Activated CD4-positive, alpha-beta T cell treated with anti-CD3 and anti-CD28 coated beads, Interleukin-2, amount 50 U/mL, for 1 hour (primary cell): ENCODE results near the gene PTDSS2.

ENCODE experiments used
- DNase-seq: peaks from one replicate; pipeline ENCODE4 v3.0.0-alpha.2; 2020

The PTDSS2 gene

DNA sequence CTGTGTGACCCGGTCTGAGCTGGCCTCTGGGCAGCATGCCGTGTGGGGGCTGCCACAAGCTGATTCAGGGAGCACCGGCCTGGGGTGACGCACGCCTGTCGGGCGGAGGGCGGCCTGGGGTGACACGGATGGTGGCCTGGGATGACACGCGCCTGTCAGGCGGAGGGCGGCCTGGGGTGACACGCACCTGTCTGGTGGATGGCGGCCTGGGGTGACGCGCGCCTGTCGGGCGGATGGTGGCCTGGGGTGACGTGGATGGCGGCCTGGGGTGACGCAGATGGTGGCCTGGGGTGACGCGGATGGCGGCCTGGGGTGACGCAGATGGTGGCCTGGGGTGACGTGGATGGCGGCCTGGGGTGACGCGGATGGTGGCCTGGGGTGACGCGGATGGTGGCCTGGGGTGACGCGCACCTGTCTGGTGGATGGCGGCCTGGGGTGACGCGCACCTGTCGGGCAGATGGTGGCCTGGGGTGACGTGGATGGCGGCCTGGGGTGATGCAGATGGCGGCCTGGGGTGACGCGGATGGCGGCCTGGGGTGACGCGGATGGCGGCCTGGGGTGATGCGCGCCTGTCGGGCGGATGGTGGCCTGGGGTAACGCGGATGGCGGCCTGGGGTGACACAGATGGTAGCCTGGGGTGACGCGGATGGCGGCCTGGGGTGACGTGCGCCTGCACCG lies 21.5 kb downstream of the PTDSS2 start:
- DNase-seq: no peak

DNA sequence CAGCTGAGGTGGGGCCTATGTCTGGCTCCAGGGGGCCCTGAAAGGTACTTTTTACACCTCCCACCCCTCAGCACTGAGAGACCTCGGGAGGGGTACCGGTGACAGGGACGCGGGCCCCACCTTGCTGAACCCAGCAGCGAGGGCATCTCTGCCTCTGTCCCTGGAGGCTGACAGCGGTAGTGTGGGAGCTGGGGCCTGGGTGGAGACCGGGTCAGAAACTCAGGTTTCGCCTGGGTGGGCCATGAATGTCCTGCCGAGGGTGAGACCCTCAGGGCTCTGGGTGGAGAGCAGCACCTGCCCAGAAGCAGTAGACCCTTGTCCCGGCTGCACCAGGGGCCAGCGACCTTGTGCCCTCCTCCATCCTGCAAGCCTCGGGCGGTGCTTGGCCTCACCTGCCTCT lies 22.2 kb downstream of the PTDSS2 start:
- no peak for DNase-seq

DNA sequence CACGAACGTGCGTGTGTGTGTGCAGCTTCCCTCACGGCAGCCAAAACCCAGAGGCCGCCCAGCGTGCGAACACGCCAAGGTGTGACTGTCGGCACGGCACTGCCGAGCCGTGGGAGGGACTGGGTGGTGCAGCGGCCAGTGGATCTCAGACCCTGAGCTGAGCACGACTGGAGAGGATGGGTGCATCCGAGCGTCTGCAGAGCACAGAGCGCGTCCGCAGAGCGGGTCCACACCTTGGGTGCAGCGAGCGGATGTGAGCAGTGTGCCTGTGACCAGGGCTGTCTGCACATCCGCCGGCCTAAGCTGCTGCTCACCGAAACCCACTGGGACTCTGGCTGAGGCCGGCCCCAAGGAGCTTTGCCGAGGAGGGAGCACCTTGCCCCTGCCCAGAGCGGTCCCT lies 22.7 kb downstream of the PTDSS2 start:
- DNase-seq: no peak

DNA sequence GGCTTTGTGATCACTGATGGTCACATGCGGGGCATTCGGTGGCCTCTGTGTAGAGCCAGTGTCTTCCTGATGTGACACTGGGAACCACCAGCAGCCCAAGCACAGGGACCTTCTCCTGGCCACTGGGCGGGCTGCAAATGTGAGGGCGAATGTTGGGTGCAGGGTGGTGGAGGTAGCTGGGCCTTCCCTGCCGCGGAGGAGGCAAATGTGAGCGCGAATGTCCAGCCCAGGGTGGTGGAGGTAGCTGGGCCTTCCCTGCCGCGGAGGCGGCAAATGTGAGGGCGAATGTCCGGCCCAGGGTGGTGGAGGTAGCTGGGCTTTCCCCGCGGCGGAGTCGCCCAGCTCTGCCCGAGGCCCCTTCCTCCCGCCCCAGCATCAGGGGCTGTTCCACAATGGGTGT lies 23.3 kb downstream of the PTDSS2 start:
- DNase-seq: no peak

DNA sequence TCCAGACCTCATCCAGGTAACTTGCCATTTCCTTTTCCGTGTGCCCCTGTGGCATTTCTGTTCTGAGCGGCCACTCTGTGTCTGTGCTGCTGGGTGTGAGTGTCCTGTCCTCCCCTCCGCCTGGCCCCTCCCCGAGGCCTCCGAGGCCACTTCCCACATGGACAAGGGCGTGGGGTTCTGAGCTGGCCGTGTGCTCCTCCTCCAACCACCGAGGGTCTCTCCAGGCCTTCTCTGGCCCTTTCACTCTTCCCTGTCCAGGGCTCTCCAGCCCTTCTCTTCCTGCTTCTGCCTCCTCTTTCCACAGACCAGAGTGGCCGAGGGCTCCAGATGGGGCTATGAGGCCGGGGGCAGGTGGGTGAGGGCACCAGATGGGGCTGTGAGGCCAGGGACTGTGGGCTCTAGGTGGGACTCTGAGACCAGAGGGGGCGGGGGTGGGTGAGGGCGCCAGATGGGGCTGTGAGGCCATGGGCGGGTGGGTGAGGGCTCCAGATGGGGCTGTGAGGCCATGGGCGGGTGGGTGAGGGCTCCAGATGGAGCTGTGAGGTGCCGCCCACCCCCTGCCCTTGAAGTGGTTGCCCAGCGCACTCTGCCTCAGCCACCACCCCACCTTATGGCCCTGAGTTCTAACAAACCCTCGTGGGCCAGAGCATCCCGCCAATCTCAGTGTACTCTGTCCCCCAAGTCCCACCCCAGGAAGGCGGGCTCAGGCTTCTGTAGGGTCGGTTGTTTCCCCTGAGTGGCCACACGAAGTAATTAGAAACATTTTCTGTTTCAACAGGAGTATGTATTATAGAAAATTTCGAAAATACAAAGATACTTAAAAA lies 24.1 kb downstream of the PTDSS2 start:
- no peak for DNase-seq

DNA sequence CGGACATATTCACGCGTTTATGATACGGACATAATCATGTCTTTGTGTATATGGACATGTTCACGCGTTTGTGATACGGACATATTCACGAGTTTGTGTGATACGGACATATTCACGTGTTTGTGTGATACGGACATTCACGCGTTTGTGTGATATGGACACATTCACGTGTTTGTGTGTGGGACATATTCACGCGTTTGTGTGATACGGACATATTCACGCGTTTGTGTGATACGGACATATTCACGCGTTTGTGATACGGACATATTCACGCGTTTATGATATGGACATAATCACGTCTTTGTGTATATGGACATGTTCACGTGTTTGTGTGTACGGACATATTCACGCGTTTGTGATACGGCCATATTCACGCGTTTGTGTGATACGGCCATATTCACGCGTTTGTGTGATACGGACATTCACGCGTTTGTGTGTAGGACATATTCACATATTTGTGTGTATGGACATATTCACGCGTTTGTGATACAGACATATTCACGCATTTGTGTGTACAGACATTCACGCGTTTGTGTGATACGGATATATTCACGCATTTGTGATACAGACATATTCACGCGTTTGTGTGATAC lies 24.9 kb downstream of the PTDSS2 start:
- no peak for DNase-seq

DNA sequence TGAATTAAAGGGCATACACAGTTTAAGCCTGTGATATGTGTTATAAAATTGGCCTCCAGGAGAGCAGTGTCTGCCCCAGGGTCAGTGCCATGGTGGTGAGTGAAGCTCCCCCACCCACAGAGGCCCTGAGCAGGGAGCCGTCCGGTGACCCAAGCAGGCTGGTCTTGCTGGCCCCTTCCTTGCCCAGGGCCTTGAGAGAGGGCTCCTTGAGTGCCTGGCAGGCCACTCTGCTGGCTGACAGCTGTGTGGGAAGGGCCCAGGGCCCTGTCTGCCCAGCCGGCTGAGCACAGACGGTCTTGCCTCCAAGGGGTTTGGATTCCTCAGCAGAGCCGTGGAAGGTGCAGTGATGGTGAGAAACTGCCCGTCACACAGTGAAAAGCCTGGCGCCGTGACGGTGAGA lies 25.9 kb downstream of the PTDSS2 start:
- DNase-seq: no peak

DNA sequence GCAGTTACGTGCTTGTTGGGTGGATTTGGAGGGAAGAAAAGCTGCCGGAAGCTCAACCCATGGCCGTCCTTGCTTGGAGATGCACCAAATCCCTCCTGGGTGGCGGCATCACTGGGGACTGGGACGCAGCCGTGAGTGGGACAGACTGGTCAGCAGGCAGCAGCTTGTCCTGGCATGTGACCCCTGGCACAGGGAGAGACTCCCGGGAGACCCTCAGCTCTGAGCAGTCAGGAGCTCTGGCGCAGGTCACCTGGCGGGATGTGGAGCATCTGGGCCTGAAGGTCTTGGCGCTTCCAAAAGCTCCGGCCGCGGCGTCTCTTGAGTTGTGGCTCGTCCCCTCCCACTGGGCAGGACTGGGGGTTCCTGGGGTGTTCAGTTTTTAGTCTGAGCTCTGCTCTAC lies 26.3 kb downstream of the PTDSS2 start:
- DNase-seq: no peak

DNA sequence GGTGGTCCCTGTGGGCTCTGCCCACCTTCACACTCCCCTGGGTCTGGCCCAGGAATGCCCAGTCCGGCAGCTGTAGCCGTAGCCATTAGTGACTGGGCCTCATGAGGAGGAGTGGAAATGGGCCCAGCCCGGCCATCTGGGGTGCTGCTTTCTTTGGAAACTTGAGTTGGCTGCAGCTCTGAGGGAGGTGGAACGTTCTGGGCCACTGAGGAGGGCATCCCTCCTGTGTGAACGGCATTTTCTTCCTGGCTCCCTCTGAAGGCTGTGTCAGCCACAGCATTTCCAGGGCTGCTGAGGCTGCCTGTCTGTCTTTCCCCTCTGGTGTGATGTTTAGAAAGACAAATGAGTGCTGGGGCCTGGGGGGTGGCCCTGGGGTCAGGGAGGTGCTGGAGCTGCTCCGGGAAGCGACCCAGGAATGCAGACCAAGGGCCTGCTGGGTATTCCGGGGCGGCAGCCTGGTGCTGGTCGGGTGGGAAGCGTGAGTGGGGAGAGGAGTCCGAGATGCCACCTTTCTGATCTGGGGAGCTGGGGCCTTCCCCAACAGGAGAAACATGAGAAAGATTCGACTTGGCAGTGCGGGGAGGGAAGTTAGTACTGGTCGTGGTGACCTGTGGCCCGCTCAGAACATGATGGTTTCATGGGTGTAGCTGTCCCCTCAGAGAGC lies 27.1 kb downstream of the PTDSS2 start:
- DNase-seq: no peak

DNA sequence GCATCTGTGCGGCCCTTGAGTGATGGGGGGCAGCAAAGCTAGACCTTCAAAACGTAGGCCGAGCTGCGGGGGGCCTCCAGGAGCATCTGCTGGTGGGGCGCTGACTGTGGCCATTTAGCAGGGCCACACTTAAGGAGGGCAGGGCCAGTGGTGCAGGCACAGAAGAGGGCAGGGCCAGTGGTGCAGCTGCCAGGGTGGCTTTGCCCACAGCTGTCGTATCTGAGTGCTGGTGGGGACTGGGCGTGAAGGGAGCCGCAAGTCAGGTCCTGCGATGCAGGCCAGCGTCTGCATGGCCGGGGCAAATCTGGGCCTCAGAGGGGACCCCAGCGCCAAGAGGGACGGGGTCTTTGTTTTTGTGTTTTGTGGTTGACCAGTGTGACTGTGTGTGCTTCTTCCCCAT lies 29.2 kb downstream of the PTDSS2 start:
- no peak for DNase-seq

DNA sequence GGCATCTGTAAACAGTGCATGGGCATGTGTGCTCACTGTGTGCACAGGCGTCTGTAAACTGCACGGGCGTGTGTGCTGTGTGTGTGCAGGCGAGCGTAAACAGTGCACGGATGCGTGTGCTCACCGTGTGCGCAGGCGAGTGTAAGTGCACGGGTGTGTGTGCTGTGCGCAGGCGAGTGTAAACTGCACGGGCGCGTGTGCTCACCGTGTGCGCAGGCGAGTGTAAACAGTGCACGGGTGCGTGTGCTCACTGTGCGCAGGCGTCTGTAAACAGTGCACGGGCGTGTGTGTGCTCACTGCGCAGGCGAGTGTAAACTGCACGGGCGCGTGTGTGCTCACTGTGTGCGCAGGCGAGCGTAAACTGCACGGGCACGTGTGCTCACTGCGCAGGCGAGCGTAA lies 34.5 kb downstream of the PTDSS2 start:
- no peak for DNase-seq

DNA sequence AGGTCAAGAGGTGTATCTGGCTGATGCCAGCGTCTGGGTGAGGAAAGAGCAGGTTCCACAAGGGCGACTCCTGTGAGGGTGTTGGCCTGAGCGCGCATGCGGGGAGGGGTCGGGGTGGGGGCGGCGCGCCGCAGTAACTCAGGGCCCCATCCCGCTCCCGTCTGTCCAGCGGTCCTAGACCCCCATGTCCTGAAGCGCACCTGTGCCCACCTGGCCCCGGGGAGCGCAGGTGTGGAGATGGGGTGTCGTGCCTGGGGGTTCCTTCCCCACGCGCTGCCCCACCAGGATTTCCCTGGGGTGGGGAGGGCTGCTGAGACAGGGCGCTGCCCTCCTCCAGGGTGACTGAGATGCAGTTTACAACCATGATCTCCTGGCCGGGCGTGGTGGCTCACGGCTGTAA lies 36.1 kb downstream of the PTDSS2 start:
- no peak for DNase-seq

DNA sequence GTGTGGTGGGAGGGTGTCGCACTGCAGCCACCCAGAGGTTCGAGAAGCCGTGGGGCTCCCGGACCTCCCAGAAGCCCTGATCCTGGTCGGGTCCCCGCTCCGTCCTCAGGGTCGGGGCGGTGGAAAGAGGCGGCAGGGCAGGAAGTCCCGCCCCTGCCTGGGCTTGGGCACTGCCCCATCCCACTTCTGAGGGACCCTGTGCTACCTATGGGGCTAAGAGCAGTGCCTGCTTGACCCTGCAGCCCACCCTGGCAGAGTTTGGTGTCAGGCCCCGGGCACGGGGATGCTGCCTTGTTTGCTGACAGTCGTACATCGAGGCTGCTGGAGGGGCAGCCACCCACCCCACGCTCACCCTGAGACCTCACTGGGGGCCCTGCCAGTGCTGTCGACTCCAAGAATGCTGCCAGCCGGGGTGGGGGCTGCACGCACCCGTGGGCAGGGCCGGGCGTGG lies 37.5 kb downstream of the PTDSS2 start:
- DNase-seq: no peak

DNA sequence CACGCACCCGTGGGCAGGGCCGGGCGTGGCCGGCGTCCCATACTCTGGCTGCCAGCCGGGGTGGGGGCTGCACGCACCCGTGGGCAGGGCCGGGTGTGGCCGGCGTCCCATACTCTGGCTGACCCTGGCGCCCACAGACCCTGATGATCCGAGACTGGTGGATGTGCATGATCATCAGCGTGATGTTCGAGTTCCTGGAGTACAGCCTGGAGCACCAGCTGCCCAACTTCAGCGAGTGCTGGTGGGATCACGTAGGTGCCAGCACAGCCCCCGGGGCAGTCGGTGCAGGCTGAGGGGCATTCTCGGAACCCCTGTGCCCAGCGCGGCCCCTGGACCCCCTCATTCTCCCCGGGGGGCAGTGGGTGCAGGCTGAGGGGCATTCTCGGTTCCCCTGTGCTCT lies 38.0 kb downstream of the PTDSS2 start:
- DNase-seq: no peak

DNA sequence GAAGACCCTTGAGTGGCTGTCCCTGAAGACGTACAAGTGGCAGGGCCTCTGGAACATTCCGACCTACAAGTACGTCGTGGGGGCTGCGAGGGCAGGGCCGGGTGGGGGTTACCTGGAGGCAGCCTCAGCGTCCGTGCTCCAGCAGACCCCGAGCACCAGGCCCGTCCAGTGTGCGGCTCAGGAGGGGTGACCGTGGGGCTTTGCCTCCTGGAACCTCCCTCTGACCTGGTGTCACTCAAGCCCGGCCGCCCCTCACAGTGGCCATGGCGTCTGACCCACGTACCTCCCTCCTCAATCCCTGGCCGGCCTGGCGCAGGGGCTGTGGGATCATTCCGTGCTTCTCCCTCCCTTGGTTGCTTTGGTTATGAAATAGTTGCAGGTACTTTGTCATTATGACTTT lies 38.5 kb downstream of the PTDSS2 start:
- DNase-seq: no peak

DNA sequence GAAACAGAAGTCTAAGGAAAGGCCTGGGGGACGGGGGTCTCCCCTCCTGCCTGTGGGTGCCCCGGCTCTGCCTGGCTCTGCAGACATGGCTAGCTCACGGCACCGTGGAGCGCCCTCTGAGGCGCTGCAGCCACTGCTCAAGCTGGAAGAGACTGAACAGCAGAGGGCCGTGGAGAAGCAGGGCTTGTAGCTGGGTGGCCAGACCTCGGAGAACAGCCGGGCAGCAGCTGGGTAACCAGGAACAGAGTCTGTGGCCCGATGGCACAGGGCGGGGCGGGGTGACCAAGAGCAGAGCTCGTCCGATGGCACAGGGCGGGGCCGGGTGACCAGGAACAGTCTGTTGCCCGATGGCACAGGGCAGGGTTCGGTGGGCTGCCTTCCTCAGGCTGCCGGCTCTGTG lies 38.9 kb downstream of the PTDSS2 start:
- no peak for DNase-seq

DNA sequence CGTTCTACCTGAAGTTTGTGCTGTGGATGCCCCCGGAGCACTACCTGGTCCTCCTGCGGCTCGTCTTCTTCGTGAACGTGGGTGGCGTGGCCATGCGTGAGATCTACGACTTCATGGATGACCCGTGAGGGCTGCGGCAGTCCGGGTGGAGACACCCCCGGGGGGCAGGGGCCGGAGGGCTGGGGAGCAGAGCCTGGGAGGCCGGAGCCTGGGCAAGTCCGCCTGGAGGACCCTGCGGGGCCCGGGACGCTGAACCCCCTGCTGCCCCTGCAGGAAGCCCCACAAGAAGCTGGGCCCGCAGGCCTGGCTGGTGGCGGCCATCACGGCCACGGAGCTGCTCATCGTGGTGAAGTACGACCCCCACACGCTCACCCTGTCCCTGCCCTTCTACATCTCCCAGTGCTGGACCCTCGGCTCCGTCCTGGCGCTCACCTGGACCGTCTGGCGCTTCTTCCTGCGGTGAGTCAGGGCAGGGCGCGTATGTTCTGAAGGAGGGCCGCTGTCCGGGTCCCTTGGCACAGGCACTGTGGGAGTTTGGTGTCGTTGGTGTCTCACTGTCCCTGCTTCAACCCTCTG lies 39.6 kb downstream of the PTDSS2 start:
- no peak for DNase-seq

DNA sequence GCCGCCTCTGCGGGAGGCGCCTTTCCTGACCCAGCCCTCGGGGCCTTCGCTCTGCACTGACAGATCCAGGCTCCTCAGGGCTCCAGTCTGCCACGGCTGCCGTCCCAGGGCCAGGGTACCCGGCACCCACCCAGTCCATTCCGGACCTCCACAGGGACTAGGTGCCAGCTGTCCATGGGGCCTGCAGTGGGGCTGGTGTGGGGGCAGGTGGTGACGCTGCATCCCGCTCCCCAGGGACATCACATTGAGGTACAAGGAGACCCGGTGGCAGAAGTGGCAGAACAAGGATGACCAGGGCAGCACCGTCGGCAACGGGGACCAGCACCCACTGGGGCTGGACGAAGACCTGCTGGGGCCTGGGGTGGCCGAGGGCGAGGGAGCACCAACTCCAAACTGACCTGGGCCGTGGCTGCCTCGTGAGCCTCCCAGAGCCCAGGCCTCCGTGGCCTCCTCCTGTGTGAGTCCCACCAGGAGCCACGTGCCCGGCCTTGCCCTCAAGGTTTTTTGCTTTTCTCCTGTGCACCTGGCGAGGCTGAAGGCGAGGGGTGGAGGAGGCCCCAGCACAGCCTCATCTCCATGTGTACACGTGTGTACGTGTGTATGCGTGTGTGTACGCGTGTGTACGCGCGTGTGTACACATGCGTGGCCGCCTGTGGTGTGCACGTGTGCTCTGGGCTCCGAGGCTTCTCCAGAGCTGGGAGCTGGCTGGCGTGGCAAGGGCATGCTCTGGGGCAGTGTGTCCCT lies 40.3 kb downstream of the PTDSS2 start:
- no peak for DNase-seq

DNA sequence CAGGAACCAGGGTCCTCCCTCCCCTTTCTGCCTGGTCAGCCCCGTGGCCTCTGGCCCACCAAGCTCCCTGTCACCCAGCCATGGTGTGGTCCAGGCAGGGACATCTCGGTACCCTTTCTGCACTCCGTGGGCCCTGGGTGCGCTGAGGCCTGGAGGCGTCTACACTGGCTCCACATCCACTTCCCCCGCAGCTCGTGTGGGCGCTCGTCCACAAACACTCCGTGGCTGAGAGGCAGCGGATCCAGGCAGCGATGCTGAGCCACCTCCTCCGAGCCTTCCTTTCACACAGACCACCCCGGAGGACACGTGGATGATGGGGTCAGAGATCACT lies 40.8 kb downstream of the PTDSS2 start:
- no peak for DNase-seq

DNA sequence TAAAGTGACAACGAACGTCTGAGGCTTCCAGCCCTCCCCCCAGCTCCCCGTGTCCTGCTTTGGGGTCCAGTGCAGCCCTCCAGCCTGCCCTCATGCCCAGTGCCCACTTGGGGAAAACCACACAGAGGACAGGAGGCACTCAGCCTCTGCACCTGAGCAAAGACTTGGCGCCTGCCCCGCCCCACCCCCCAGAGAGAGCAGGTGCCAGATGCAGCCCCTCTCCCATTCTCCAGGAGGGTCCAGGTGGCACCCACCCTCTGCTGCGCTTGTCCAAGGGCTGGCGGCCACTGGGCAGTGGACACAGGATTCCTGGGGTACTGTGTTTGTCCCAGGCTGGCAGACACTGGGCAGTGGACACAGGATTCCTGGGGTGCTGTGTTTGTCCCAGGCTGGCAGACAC lies 41.3 kb downstream of the PTDSS2 start:
- DNase-seq: no peak

DNA sequence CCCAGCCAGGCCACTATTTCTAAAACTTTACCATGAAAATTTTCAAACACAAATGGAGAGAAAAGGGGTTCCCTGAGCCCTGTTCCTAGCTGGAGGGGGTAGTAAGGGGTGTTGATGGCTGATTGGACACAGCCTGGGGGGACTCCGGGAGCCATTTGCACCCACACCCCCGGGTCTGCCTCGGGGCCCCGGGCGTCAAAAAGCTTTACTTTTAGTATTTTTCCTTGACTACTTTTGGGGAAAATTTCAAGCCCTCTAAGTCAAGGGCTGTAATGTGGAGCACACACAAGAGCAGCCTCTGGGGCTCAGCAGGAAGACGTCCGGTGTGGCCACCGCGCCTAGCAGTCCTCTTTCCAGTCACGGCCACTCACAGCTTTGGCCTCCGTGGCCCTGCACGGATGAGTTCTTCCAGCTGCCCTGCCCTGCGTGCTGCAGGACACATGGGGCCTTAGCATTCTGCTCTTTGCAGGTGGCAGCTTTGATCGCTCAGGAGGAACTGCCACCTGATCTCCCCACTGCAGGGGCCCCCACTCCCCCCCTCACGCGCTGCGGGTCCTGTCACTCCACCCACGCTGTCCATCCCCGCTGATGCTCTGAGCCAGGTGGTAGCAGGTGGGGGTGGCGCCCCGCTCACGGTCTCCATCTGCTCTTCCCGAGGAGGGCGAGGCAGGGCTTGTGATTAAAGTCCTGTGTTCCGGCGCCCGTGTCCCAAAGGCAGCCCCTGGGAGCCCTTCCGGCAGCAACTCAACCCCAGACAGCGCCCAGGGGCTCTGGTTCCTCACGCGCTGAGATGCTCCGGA lies 42.5 kb downstream of the PTDSS2 start:
- no peak for DNase-seq
